K562 (cell line): ENCODE results near the gene FXYD1. TPM values are rescaled to one million over a fixed set of nuclear protein-coding genes. Genes with fewer than 3 reads are reported as not detected.

Experiments used
- CC2D1A ChIP-seq: fragments of 450-650 bp; IDR thresholded peaks from 2 replicates; pipeline ENCODE4 v1.6.1; 2017; ENCODE audit warnings: mild to moderate bottlenecking
- CEBPG ChIP-seq, 3 experiments: fragments of 200-800 bp in 1 of 3; sonication (Bioruptor generic) in 1 of 3; sonication (generic) in 1 of 3; formaldehyde crosslinking in 1 of 3; IDR thresholded peaks in 2 of 3; conservative IDR thresholded peaks in 1 of 3; 2 replicates each; pipeline versions ENCODE4 v1.6.1 to v1.8.0; 2016 to 2022; ENCODE audit warnings: missing compliant biosample characterization in 2 of 3, missing genetic modification characterization in 2 of 3, mild to moderate bottlenecking in 1 of 3, missing genetic modification reagents in 1 of 3
- CXXC5 ChIP-seq: fragments of 250-450 bp; sonication (Bioruptor Pico); IDR thresholded peaks from 2 replicates; pipeline ENCODE4 v1.8.0; 2022; ENCODE audit warnings: inconsistent platforms, mild to moderate bottlenecking, moderate library complexity
- FOXK2 ChIP-seq, 2 experiments: fragments of 450-650 bp; IDR thresholded peaks in 1 of 2; conservative IDR thresholded peaks in 1 of 2; 2 replicates each; pipeline ENCODE4 v1.6.1; 2016; ENCODE audit warnings: low read depth in 2 of 2, mild to moderate bottlenecking in 1 of 2
- GTF2E2 ChIP-seq: fragments of 200-800 bp; sonication (Bioruptor generic); IDR thresholded peaks from 2 replicates; pipeline ENCODE4 v1.6.1; 2016; ENCODE audit warnings: missing genetic modification characterization, missing compliant biosample characterization
- HDAC8 ChIP-seq: fragments of 450-650 bp; IDR thresholded peaks from 2 replicates; pipeline ENCODE4 v1.6.1; 2016; ENCODE audit warnings: mild to moderate bottlenecking, missing genetic modification characterization, moderate library complexity, missing compliant biosample characterization
- MAZ ChIP-seq, 2 experiments: fragments of 450-650 bp in 1 of 2; sonication (generic) in 1 of 2; formaldehyde crosslinking; IDR thresholded peaks in 1 of 2; conservative IDR thresholded peaks in 1 of 2; 2 replicates each; pipeline versions ENCODE4 v1.4.0 to v1.5.0; 2020; ENCODE audit warnings: mild to moderate bottlenecking in 1 of 2, missing genetic modification reagents in 1 of 2
- NCOR1 ChIP-seq: fragments of 450-650 bp; IDR thresholded peaks from 2 replicates; pipeline ENCODE4 v1.6.1; 2016; ENCODE audit warnings: mild to moderate bottlenecking, moderate library complexity
- NEUROD1 ChIP-seq: fragments of 150-350 bp; IDR thresholded peaks from 2 replicates; pipeline ENCODE4 v1.6.1; 2014; ENCODE audit warnings: borderline replicate concordance, low read length, low read depth; ENCODE audit not compliant: partially characterized antibody
- NFYB ChIP-seq: IDR thresholded peaks from 2 replicates; pipeline ENCODE4 v1.6.1; 2011; ENCODE audit warnings: mild to moderate bottlenecking, moderate library complexity; ENCODE audit not compliant: insufficient read length; ENCODE audit errors: extremely low read depth
- SRF ChIP-seq, 2 experiments: fragments of 250-450, 450-650 bp in 1 of 2; sonication (Bioruptor Pico) in 1 of 2; sonication (generic) in 1 of 2; formaldehyde crosslinking; IDR thresholded peaks; 2 replicates each; pipeline versions ENCODE4 v1.5.0 to v1.5.1; 2020 to 2022; ENCODE audit warnings: mild to moderate bottlenecking in 1 of 2, missing genetic modification reagents in 1 of 2
- YY1 ChIP-seq, 3 experiments: IDR thresholded peaks; 2 replicates each; pipeline ENCODE4 v1.6.1; 2011; ENCODE audit warnings: low read length in 2 of 3, mild to moderate bottlenecking in 2 of 3, moderate library complexity in 2 of 3, borderline replicate concordance in 1 of 3, control low read depth in 1 of 3, low read depth in 1 of 3; ENCODE audit not compliant: insufficient read depth in 3 of 3, insufficient replicate concordance in 2 of 3, control insufficient read depth in 1 of 3, insufficient read length in 1 of 3; ENCODE audit errors: extremely low read depth in 1 of 3
- ZNF764 ChIP-seq: fragments of 250-450 bp; sonication (Bioruptor Pico); IDR thresholded peaks from 2 replicates; pipeline ENCODE4 v1.4.0; 2020; ENCODE audit warnings: low read depth, mild to moderate bottlenecking, moderate library complexity
- ZSCAN29 ChIP-seq: fragments of 450-650 bp; IDR thresholded peaks from 2 replicates; pipeline ENCODE4 v1.6.1; 2017
- polyA plus RNA-seq, 8 experiments: library from polyadenylated mRNA; depleted of rRNA in 4 of 8; stranded (reverse) in 5 of 8; unstranded in 3 of 8; fragments of >200 nt; fragmentation: Nextera tagmentation in 2 of 8; fragmentation: Illumina TruSeq in 1 of 8; extraction: Ambion mirVana in 2 of 8; extraction: Trizol in 1 of 8; gene quantifications; 2 replicates each; pipeline versions ENCODE4 v1.2.1 to v1.2.3, GENCODE V29; 2011 to 2014; ENCODE audit warnings: inconsistent platforms in 1 of 8, missing spikeins in 1 of 8
- total RNA-seq, 7 experiments: library from RNA; depleted of rRNA in 6 of 7; stranded (reverse); fragments of >200 nt in 6 of 7; fragmentation: Illumina TruSeq in 2 of 7; extraction: Trizol in 2 of 7; gene quantifications; 2 replicates each; pipeline versions ENCODE4 v1.2.1 to v1.2.3, GENCODE V29; 2011 to 2021; ENCODE audit warnings: low replicate concordance in 1 of 7
- TF ChIP-seq, protein P1 (sequence below): fragments of 250-450 bp; sonication (Bioruptor Pico); IDR thresholded peaks from 2 replicates; pipeline ENCODE4 v1.4.0; 2020; ENCODE audit warnings: mild to moderate bottlenecking
- TF ChIP-seq, protein P2 (sequence below): fragments of 450-650 bp; formaldehyde crosslinking; IDR thresholded peaks from 2 replicates; pipeline ENCODE4 v1.4.0; 2020; ENCODE audit warnings: mild to moderate bottlenecking, moderate library complexity
- TF ChIP-seq, protein P3 (sequence below): sonication (generic); formaldehyde crosslinking; IDR thresholded peaks from 2 replicates; pipeline ENCODE4 v1.8.0; 2023; ENCODE audit warnings: mild to moderate bottlenecking, missing genetic modification reagents
- TF ChIP-seq, protein P4 (sequence below): fragments of 250-450 bp; sonication (Bioruptor Pico); IDR thresholded peaks from 2 replicates; pipeline ENCODE4 v1.9.0; 2021; ENCODE audit warnings: mild to moderate bottlenecking
- TF ChIP-seq, protein P5 (sequence below): IDR thresholded peaks from 2 replicates; pipeline ENCODE4 v1.6.1; 2014; ENCODE audit warnings: antibody characterized with exemption

The FXYD1 gene
- total and polyA plus RNA-seq, 9 of the 15 experiments (the other 6 are each of a cell fraction or from before 2014, with no cell fraction given): 0.40 to 3.2 (median 1.8) TPM; not detected in 3

DNA sequence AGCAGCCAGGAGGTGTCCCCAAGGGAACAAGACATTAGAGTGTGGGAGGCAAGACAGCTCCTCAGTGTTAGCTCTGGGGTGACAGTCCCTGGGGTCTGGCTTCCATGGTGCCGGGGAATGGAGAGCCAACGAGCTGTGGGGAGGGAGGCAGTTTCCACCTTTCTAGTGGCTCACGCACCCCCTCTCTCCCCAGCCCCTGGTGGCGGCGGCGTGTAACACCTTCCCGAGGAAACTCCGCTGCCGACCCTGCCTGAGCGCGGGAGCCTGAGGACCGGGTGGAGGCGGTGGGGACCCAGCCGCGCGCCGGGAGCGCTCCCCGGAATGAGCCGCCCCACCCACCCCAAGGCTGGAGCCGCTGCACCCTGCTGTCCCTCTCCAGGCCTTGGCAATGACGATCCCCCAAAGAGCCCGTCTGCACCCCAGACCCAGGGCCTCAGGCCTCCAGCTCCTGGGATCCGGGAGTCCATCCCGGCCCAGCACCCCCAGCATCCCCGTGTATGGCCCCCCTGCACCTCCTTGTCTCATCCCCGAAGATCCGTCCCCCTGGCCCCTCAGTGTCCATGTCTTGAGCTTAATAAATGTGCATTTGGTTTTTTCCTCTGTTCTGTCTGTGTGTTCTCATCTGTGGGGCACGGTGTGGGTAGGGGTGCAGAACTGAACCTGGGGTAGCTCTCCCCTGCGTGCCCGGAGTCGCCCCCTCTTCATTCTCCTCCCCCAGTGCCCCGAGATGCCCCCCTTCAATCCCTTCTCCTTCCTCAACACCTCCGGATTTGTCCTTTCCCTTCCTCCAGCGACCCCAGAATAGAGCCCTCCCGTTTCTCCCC is 15.3 kb downstream of the FXYD1 start (continued):
- TF ChIP-seq CEBPG (CRISPR knock-in tag; IDR thresholded peaks at IDR 0.05) (no peak), CEBPG (tag; conservative IDR thresholded peaks at IDR 0.05 in 1 of 2, IDR thresholded peaks at IDR 0.05 in 1 of 2) (no peak), MAZ (CRISPR knock-in tag; conservative IDR thresholded peaks at IDR 0.05 in 1 of 2, IDR thresholded peaks at IDR 0.05 in 1 of 2) (peak; percentile 58 to 83; a peak in 3 of 4 replicates), FOXK2 (conservative IDR thresholded peaks at IDR 0.05 in 1 of 2, IDR thresholded peaks at IDR 0.05 in 1 of 2; ENCODE audit: low read depth in 2 of 2) (no peak), HDAC8 (tag) (no peak), CC2D1A (no peak), NCOR1 (no peak), SRF (CRISPR knock-in tag; IDR thresholded peaks at IDR 0.05) (0 out of 4 replicates have a peak, but pooled peaks of 1 of the 2 experiments have one; percentile 39), NEUROD1 (no peak), ZSCAN29 (no peak), GTF2E2 (tag) (no peak), YY1 (IDR thresholded peaks at IDR 0.05; ENCODE audit: borderline replicate concordance in 1 of 3, control insufficient read depth in 1 of 3, extremely low read depth in 1 of 3, insufficient read depth in 3 of 3, insufficient read length in 1 of 3, insufficient replicate concordance in 2 of 3, low read depth in 1 of 3, low read length in 2 of 3) (peak in 1 of 3 experiments; percentile 40), ZNF764 (CRISPR knock-in tag) (no peak), NFYB (no peak), CXXC5 (CRISPR knock-in tag) (peak; percentile 48; the same call in 1 of the 2 replicates)
- TF ChIP-seq, protein P1, sequence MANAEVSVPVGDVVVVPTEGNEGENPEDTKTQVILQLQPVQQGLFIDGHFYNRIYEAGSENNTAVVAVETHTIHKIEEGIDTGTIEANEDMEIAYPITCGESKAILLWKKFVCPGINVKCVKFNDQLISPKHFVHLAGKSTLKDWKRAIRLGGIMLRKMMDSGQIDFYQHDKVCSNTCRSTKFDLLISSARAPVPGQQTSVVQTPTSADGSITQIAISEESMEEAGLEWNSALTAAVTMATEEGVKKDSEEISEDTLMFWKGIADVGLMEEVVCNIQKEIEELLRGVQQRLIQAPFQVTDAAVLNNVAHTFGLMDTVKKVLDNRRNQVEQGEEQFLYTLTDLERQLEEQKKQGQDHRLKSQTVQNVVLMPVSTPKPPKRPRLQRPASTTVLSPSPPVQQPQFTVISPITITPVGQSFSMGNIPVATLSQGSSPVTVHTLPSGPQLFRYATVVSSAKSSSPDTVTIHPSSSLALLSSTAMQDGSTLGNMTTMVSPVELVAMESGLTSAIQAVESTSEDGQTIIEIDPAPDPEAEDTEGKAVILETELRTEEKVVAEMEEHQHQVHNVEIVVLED (CRISPR knock-in tag): no peak
- TF ChIP-seq, protein P2, sequence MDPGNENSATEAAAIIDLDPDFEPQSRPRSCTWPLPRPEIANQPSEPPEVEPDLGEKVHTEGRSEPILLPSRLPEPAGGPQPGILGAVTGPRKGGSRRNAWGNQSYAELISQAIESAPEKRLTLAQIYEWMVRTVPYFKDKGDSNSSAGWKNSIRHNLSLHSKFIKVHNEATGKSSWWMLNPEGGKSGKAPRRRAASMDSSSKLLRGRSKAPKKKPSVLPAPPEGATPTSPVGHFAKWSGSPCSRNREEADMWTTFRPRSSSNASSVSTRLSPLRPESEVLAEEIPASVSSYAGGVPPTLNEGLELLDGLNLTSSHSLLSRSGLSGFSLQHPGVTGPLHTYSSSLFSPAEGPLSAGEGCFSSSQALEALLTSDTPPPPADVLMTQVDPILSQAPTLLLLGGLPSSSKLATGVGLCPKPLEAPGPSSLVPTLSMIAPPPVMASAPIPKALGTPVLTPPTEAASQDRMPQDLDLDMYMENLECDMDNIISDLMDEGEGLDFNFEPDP (CRISPR knock-in tag): no peak
- TF ChIP-seq, protein P3, sequence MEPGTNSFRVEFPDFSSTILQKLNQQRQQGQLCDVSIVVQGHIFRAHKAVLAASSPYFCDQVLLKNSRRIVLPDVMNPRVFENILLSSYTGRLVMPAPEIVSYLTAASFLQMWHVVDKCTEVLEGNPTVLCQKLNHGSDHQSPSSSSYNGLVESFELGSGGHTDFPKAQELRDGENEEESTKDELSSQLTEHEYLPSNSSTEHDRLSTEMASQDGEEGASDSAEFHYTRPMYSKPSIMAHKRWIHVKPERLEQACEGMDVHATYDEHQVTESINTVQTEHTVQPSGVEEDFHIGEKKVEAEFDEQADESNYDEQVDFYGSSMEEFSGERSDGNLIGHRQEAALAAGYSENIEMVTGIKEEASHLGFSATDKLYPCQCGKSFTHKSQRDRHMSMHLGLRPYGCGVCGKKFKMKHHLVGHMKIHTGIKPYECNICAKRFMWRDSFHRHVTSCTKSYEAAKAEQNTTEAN (CRISPR knock-in tag): no peak
- TF ChIP-seq, protein P4, sequence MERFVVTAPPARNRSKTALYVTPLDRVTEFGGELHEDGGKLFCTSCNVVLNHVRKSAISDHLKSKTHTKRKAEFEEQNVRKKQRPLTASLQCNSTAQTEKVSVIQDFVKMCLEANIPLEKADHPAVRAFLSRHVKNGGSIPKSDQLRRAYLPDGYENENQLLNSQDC: no peak; the same call in 1 of the 2 replicates
- TF ChIP-seq, protein P5, sequence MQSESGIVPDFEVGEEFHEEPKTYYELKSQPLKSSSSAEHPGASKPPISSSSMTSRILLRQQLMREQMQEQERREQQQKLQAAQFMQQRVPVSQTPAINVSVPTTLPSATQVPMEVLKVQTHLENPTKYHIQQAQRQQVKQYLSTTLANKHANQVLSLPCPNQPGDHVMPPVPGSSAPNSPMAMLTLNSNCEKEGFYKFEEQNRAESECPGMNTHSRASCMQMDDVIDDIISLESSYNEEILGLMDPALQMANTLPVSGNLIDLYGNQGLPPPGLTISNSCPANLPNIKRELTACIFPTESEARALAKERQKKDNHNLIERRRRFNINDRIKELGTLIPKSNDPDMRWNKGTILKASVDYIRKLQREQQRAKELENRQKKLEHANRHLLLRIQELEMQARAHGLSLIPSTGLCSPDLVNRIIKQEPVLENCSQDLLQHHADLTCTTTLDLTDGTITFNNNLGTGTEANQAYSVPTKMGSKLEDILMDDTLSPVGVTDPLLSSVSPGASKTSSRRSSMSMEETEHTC: no peak
